Lung (tissue), 12 donors: ENCODE results near the gene NUCB1. TPM values are rescaled to one million over a fixed set of nuclear protein-coding genes. Genes with fewer than 3 reads are reported as not detected.

ENCODE experiments used
- ATAC-seq: fragments of 200-7000 bp; cut with Tn5 transposase; one replicate; pipeline ENCODE4 v1.9.1; 2020; ENCODE audit warnings: moderate number of reproducible peaks; ENCODE audit not compliant: insufficient read depth, low FRiP score
- DNase-seq, 3 donors: peaks; one replicate each; pipeline ENCODE4 v3.0.0-alpha.2; 2013 to 2017
- H3K27ac ChIP-seq, 2 donors: one replicate each; pipeline ENCODE4 v1.5.1; 2013; ENCODE audit warnings: mild to moderate bottlenecking in 2 of 2, moderate library complexity in 2 of 2, control low read depth in 1 of 2, inconsistent platforms in 1 of 2, low read depth in 1 of 2, low read length in 1 of 2
- H3K27me3 ChIP-seq, 3 donors: one replicate each; pipeline ENCODE4 v1.5.1; 2013; ENCODE audit warnings: low read length in 2 of 3; ENCODE audit not compliant: control insufficient read depth in 3 of 3, insufficient read depth in 3 of 3
- H3K36me3 ChIP-seq, 4 donors: one replicate each; pipeline ENCODE4 v1.5.1; 2013; ENCODE audit warnings: low read length in 4 of 4, mild to moderate bottlenecking in 1 of 4, moderate library complexity in 1 of 4; ENCODE audit not compliant: control insufficient read depth in 4 of 4, insufficient read depth in 4 of 4
- H3K4me1 ChIP-seq, 5 donors: one replicate each; pipeline ENCODE4 v1.5.1; 2013; ENCODE audit warnings: low read length in 5 of 5, mild to moderate bottlenecking in 2 of 5, moderate library complexity in 1 of 5; ENCODE audit not compliant: control insufficient read depth in 5 of 5, insufficient read depth in 5 of 5
- H3K4me3 ChIP-seq: one replicate; pipeline ENCODE4 v1.5.1; 2013; ENCODE audit warnings: mild to moderate bottlenecking, control low read depth, moderate library complexity
- H3K9ac ChIP-seq, 2 donors: one replicate each; pipeline ENCODE4 v1.5.1; 2013; ENCODE audit warnings: low read length in 2 of 2, control low read depth in 1 of 2; ENCODE audit not compliant: insufficient read depth in 1 of 2
- H3K9me3 ChIP-seq, 4 donors: one replicate each; pipeline ENCODE4 v1.5.1; 2013; ENCODE audit warnings: low read length in 3 of 4, mild to moderate bottlenecking in 1 of 4, moderate library complexity in 1 of 4; ENCODE audit not compliant: control insufficient read depth in 4 of 4, insufficient read depth in 3 of 4
- CTCF ChIP-seq: IDR thresholded peaks from 2 replicates; pipeline ENCODE4 v1.5.1; 2012; ENCODE audit warnings: mild to moderate bottlenecking; ENCODE audit errors: control extremely low read depth, extremely low read depth
- WGBS, 2 donors: extraction: QIAGEN DNeasy Blood & Tissue Kit; methylation state at CpG; one replicate each; pipeline ENCODE4 v1.1.7; 2013; 5-methylcytosine and 5-hydroxymethylcytosine counted together
- polyA plus RNA-seq, 2 donors: library from polyadenylated mRNA; stranded (reverse); fragments of 200-250 nt; gene quantifications; one replicate each; pipeline ENCODE4 v1.2.1, GENCODE V29; 2013
- total RNA-seq, 2 donors: library from RNA; depleted of rRNA in 1 of 2; stranded (reverse); fragments of >200 nt in 1 of 2; gene quantifications; one replicate each; pipeline ENCODE4 v1.2.1, GENCODE V29; 2014 to 2021
- donor health status: control.
- donor health status: control.
- donor health status: Bipolar disorder and iron deficiency.
- donor health status: healthy.
- donor health status: DM: yes; HTN: yes; CAD: no.

NUCB1 gene
- total and polyA plus RNA-seq, 4 donors, result 214 to 367 (median 354) TPM

GRCh38 chr19:48968813-48969218, 68.7 kb downstream of the NUCB1 start:
- WGBS, 2 donors, result 88 to 93% methylated on average over 15 of the region's 15 CpGs
- no peak overlapping the region for H3K27ac ChIP-seq
- H3K4me3 ChIP-seq, result no peak overlapping the region
- no peak for DNase-seq
- no peaks in the 10 kb centered on the region for H3K27me3 ChIP-seq
- peaks cover 12 to 53% (median 24%) of the 10 kb centered on the region in 4 donors for H3K36me3 ChIP-seq
- no peak overlapping the region for H3K9ac ChIP-seq
- ATAC-seq, result no peak
- no peak for TF ChIP-seq CTCF
- peaks cover 0 to 21% (median 8%) of the 10 kb centered on the region in 5 donors for H3K4me1 ChIP-seq
- H3K9me3 ChIP-seq, result no peaks in the 10 kb centered on the region

GRCh38 chr19:48969276-48970138, 69.4 kb downstream of the NUCB1 start:
- peaks cover 0 to 14% (median 2%) of the 10 kb centered on the region in 5 donors for H3K4me1 ChIP-seq
- ATAC-seq, result no peak
- no peak overlapping the region for H3K9ac ChIP-seq
- no peak for TF ChIP-seq CTCF
- H3K27ac ChIP-seq, result no peak overlapping the region
- 94 to 97% methylated on average over 44 to 45 of the region's 45 CpGs for WGBS, 2 donors
- peaks cover 14 to 60% (median 29%) of the 10 kb centered on the region in 4 donors for H3K36me3 ChIP-seq
- H3K27me3 ChIP-seq, result no peaks in the 10 kb centered on the region
- H3K4me3 ChIP-seq, result no peak overlapping the region
- no peak for DNase-seq
- H3K9me3 ChIP-seq, result no peaks in the 10 kb centered on the region

- Histone ChIP-seq H3K9me3 (no peaks in the 10 kb centered on the region), H3K4me1 (peaks cover 0 to 12% (median 0%) of the 10 kb centered on the region in 5 donors), H3K27ac (no peak overlapping the region), H3K9ac (no peak overlapping the region), H3K27me3 (no peaks in the 10 kb centered on the region), H3K36me3 (peaks cover 14 to 61% (median 30%) of the 10 kb centered on the region in 4 donors), H3K4me3 (no peak overlapping the region)
- no peak for ATAC-seq
- no peak for DNase-seq
- 90 to 96% methylated on average over 23 of the region's 23 CpGs for WGBS, 2 donors
- no peak for TF ChIP-seq CTCF
Observed at GRCh38 chr19:48970139-48970766, 70.1 kb downstream of the NUCB1 start.
